ENCODE data around the gene ZNF79.

ZNF79 gene

GRCh38 chr9:127419348-127419747, 4.8 kb upstream of the ZNF79 start:
- no peak overlapping the region for H3K4me3 ChIP-seq (ENCODE audit: low read length)
- no peak for DNase-seq (ENCODE audit: low read depth, low spot score)

- DNase-seq (ENCODE audit: low read depth, low spot score): no peak
- no peak overlapping the region for H3K4me3 ChIP-seq (ENCODE audit: low read length)
These were observed 3.1 kb upstream of the ZNF79 start for GRCh38 chr9:127421057-127421456.

DNA sequence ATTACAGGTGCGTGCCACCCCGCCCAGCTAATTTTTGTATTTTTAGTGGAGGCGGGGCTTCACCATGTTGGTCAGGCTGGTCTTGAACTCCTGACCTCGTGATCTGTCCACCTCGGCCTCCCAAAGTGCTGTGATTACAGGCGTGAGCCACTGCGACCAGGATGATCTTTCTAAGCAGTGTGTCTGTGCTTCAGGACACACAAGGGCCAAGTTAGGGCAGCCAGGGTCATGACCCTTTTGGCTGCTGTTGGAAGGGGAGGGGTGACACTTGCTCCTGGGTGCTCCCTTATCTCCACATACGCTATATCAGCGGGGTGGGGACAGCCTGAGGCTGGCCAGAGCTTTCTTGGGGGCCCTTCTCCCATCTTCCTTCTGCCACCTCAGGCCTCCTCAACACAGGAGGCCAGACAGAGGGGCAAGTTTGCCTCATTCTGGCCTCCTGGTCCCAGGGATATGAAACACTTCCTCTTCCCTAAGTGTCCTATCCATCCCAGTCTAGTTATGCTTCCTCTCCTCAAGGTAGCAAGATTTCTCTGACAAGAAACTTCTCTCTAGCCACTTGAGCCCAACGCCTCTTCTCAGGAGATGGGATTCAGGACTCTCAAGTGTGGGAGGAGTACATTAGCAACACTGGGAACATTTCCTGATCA, 1.9 kb upstream of the ZNF79 start:
- no peak overlapping the region for H3K4me3 ChIP-seq (ENCODE audit: low read length)
- DNase-seq (ENCODE audit: low read depth, low spot score): no peak

GRCh38 chr9:127422787-127423186, 1.4 kb upstream of the ZNF79 start:
- no peak for DNase-seq (ENCODE audit: low read depth, low spot score)
- peak overlapping the region; percentile 94 for H3K4me3 ChIP-seq (ENCODE audit: low read length)

DNA sequence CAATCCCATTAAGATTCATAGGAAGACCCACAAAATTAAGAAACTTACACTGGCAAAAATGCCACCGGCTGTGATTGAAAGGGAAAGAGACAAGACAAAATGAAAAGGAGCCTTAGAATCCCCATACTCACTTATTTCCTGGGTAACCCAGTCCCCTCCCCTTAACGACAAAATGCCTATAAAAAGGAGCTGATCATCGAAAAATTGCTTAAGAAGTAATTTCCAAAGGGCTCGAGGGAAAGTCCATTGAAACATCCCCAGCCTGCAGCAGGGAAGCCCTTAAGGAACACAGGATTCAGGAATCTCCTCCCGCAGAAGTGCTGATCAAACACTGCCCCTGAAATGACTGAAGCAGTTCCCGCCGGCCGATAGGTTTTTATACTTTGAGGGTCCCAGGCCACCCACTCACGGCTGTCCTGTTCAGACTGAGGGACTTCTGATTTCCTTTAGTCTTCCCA, 677 bp upstream of the ZNF79 start:
- H3K4me3 ChIP-seq (ENCODE audit: low read length): peak overlapping the region; percentile 94
- DNase-seq (ENCODE audit: low read depth, low spot score): no peak

DNA sequence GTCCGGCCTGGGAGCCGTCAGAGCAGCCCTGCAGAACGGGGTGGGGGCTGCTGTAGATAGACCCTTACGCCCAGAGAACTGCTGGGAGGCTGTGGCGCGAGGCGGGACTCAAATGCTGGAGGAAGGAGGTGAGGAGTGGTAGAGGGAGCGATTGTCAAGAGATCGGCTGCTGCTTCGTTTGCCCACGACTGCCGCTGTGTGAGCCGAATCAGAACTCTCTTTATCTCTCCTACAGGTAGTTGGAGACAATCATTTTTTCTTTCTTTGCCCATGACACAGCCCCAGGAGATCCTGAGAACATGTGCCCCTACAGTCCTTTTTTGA, 456 bp downstream of the ZNF79 start:
- H3K4me3 ChIP-seq (ENCODE audit: low read length): peak overlapping the region; percentile 94
- no peak for DNase-seq (ENCODE audit: low read depth, low spot score)

DNA sequence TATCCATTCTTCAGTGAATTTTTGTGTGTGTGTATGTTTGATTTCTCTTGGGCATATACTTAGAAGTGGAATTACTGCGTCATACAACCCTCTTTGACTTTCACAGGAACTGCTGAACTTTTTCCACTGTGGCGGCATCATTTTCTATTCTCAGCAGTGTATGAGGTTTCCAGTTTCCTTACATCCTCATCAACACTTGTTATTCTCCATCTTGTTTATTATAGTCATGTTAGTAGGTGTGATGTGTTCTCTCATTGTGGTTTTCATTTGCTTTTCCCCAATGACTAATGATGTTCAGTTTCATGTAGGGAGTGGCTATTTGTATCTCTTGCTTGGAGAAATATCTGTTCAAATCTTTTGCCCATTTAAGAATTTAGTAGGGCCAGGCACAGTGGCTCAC, 2.6 kb downstream of the ZNF79 start:
- H3K4me3 ChIP-seq (ENCODE audit: low read length): no peak overlapping the region

DNA sequence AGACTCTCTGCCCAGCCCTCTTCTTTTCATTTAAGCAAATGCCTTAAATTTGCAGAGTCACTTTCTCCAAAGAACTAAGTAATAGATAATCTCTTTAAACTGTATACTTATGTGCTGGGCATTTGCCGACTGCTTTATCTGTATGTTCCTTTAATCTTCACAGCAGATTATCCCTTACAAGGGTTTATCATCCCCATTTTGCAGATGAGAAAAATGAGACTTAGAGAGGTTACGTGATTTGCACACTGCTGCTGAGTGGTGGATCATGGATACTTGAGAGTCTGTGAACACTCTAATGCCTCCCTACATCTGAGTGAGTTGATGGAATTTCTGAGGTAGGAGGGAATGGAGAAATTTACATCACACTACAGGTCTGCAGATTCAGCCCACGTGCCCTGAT, 4.2 kb downstream of the ZNF79 start:
- no peak for DNase-seq (ENCODE audit: low read depth, low spot score)
- H3K4me3 ChIP-seq (ENCODE audit: low read length): no peak overlapping the region

More for the DNA sequence above, 2.6 kb downstream of the ZNF79 start:
- no peak for DNase-seq (ENCODE audit: low read depth, low spot score)

DNA sequence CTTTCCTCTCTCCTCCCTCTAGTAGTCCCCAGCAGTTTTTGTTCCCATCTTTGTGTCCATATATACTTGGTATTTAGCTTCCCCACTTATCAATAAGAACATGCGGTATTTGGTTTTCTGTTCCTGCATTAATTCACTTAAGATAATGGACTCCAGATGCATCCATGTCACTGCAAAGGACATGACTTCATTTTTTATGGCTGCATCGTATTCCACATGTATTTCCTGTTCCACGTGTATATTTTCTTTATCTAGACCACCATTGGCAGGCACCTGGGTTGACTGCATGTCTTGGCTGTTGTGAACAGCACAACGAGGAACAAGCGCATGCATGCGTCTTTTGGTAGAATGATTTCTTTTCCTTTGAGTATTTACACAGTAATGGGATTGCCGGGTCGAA, 6.2 kb downstream of the ZNF79 start:
- no peak for DNase-seq (ENCODE audit: low read depth, low spot score)
- no peak overlapping the region for H3K4me3 ChIP-seq (ENCODE audit: low read length)

- peak; percentile 89 for DNase-seq (ENCODE audit: low read depth, low spot score)
These were observed 13.5 kb downstream of the ZNF79 start for GRCh38 chr9:127437497-127438264.

DNA sequence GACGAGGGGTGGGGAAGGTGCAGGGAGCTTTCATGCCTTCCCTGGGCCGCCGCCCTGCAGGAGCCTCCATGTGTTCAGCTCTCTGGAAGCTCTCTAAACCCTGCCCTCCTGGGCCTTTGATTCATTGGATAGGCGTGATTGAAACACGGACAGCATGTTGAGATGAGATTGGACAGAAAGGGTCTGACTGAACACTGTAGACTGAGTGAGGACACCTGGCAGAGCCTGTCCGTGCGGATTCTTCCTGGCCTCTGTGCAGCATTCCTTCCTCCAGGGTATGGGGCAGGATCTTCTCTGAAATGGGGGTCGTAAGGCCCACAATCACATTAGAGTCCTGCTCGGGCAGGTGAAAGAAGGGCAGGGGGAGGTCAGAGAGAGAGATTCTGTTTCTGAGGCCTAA, 14.2 kb downstream of the ZNF79 start:
- DNase-seq (ENCODE audit: low read depth, low spot score): no peak
- H3K4me3 ChIP-seq (ENCODE audit: low read length): no peak overlapping the region

More at GRCh38 chr9:127437497-127438264, 13.5 kb downstream of the ZNF79 start:
- peak overlapping the region; percentile 38 for H3K4me3 ChIP-seq (ENCODE audit: low read length)

DNA sequence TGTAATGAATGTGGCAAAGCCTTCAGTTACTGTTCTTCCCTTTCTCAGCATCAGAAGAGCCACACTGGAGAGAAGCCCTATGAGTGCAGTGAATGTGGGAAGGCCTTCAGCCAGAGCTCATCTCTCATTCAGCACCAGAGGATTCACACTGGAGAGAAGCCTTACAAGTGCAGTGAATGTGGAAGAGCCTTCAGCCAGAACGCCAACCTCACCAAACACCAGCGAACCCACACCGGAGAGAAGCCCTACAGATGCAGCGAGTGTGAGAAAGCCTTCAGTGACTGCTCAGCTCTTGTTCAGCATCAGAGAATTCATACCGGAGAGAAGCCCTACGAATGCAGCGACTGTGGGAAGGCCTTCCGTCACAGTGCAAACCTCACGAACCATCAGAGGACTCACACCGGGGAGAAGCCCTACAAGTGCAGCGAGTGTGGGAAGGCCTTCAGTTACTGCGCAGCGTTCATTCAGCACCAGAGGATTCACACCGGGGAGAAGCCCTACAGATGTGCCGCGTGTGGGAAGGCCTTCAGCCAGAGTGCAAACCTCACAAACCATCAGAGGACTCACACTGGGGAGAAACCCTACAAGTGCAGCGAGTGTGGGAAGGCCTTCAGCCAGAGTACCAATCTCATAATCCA, 20.2 kb downstream of the ZNF79 start:
- no peak for DNase-seq (ENCODE audit: low read depth, low spot score)
- H3K4me3 ChIP-seq (ENCODE audit: low read length): no peak overlapping the region

DNA sequence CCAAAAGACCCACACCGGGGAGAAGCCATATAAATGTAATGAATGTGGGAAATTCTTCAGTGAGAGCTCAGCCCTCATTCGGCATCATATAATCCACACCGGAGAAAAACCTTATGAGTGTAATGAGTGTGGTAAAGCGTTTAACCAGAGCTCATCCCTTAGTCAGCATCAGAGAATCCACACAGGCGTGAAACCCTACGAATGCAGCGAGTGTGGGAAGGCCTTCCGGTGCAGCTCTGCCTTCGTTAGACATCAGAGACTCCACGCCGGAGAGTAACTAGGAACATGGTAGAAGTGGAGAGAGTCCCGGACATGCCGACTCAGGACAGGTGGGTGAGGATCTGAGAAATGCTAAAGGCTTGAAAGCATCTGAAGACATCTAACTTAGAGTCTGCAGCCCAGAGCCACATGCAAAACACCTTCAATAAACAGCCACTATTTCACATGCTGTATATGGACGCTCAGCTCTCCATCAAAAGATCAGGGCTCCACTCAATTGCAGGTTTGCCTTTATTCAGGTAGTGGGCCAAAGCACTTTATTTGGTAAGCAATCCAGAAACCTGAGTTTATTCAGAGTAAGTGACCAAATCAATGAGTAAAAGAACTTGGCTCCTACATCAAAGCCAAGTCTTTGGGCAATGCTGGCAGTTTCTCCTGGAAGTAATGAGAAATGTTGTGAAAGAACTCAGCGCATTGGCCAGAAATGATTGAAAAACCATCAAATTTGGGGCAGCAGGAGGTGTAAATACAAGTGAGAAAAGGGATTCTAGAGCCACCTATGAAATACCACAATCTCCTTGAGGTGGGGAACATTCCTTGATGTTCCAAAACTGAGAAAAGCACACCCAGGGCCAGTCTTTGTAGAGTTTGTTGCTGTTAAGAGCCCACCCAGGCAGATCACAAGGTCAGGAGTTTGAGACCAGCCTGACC, 21.0 kb downstream of the ZNF79 start:
- H3K4me3 ChIP-seq (ENCODE audit: low read length): no peak overlapping the region
- no peak for DNase-seq (ENCODE audit: low read depth, low spot score)

DNA sequence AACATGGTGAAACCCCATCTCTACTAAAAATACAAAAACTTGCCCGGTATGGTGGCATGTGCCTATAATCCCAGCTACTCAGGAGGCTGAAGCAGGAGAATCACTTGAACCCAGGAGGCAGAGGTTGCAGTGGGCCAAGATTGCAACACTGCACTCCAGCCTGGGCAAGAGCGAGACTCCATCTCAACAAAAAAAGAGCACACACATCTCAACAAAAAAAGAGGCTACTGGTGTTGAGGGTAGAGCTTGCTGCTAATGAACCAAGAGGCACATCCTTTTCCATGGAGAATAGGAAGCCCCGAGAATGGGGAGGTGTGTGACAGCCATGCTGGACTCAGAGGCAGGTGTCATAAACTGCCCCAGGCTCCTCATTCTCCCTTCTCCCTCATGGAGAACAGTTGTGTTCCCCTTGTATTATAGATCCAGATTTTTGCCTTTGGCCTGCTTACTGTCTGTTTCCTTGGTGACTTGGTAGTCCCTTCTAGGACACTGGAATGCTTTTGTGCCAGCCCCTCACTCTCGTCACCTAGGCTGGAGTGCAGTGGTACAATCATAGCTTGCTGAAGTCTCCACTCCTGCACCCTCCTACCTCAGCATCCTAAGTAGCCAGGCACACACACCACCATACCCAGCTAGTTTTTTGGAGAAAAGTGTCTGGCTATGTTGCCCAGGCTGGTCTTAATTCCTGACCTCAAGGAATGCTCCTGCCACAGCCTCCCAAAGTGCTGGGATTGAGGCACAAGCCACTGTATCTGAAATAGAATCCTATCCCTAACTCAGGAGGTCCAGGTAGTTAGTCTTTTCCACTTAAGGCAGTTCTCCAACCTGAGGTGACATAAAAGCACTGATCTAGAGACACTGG, 21.9 kb downstream of the ZNF79 start:
- H3K4me3 ChIP-seq (ENCODE audit: low read length): no peak overlapping the region
- no peak for DNase-seq (ENCODE audit: low read depth, low spot score)

- DNase-seq (ENCODE audit: low read depth, low spot score): no peak
- no peak overlapping the region for H3K4me3 ChIP-seq (ENCODE audit: low read length)
These were observed 22.7 kb downstream of the ZNF79 start for GRCh38 chr9:127446713-127447415.

DNA sequence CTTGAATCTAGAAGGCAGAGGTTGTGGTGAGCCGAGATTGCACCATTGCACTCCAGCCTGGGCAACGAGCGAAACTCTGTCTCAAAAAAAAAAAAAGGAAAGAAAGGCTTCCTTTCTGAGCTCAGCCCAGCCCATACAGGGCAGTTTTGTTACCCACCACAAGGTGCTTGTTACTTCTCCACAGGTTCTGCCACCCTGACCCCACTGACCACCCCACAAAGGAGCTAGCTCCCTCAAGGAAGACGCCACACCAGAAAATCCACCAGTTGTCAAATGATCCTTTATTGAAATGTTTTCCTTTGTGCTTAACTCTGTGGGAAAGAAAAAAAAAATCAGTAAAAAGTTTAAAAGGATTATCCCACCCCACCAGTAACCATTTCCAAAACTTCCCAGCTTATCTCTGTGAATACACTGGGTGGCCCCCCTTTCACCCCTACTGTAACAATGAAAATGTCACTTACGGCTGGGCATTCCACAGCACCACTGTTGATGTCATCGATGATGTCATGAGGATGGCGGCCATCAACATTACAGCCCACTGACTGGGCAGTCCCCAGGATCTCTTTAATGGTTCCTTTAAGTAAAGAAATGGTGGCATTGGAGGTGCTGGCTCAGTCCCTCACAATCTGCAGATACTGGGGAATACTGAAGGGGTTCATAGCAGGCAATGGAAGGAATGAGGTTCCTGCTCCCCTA, 23.4 kb downstream of the ZNF79 start:
- no peak for DNase-seq (ENCODE audit: low read depth, low spot score)
- no peak overlapping the region for H3K4me3 ChIP-seq (ENCODE audit: low read length)

- H3K4me3 ChIP-seq (ENCODE audit: low read length): no peak overlapping the region
- DNase-seq (ENCODE audit: low read depth, low spot score): no peak
These were observed 24.1 kb downstream of the ZNF79 start for GRCh38 chr9:127448112-127448805.
